HTR-8/SVneo (cell line): Measurements from ENCODE around the gene PLEKHG4B.

Experiments used
- DNase-seq: peaks from one replicate; pipeline ENCODE4 v3.0.0; 2011; ENCODE audit warnings: low spot score, mixed read lengths; ENCODE audit not compliant: insufficient read length
- FAIRE-seq: peaks from 2 replicates; lab custom pipeline; 2011; peaks lifted over from hg19 to GRCh38; lab: Jason Lieb, UNC

The PLEKHG4B gene

DNA sequence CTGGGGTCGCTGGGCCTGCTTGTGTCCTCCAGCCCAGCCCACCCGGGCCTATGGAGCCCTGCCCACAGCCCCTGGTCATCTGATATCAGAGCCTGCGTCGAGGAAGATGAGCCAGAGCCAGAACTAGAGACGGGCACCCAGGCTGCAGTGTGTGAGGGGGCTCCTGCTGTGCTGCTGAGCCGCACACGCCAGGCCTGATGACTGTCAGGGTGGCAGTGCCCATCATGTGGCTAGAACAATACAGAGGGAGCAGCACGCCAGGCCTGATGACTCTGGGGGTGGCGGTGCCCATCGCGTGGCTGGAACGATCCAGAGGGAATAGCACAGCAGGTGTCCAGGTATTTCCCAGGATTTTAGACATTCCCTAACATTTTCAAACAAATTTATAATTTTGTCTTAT lies 90.2 kb downstream of the PLEKHG4B start:
- peak; percentile 42 for FAIRE-seq
- no peak for DNase-seq

DNA sequence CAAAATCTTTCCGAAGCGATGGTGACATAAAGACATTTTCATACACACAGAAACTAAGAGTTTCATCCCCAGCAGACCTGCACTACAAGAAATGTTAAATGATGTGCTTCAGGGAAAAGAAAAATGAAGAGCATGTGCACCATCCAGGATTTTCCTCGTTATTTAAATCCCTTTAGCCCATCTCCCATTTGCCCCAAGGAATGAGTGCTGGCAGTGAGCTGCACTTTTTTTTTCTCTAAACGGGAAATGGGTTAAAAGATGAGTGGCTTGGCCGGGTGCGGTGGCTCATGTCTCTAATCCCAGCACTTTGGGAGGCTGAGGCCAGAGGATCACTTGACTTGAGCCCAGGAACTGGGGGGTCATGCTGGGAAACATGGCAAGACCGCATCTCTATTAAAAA lies 92.5 kb downstream of the PLEKHG4B start:
- no peak for FAIRE-seq

GRCh38 chr5:185095-186070 lies 93.4 kb downstream of the PLEKHG4B start:
- no peak for FAIRE-seq

More for the DNA sequence above, 92.5 kb downstream of the PLEKHG4B start:
- DNase-seq: no peak

DNA sequence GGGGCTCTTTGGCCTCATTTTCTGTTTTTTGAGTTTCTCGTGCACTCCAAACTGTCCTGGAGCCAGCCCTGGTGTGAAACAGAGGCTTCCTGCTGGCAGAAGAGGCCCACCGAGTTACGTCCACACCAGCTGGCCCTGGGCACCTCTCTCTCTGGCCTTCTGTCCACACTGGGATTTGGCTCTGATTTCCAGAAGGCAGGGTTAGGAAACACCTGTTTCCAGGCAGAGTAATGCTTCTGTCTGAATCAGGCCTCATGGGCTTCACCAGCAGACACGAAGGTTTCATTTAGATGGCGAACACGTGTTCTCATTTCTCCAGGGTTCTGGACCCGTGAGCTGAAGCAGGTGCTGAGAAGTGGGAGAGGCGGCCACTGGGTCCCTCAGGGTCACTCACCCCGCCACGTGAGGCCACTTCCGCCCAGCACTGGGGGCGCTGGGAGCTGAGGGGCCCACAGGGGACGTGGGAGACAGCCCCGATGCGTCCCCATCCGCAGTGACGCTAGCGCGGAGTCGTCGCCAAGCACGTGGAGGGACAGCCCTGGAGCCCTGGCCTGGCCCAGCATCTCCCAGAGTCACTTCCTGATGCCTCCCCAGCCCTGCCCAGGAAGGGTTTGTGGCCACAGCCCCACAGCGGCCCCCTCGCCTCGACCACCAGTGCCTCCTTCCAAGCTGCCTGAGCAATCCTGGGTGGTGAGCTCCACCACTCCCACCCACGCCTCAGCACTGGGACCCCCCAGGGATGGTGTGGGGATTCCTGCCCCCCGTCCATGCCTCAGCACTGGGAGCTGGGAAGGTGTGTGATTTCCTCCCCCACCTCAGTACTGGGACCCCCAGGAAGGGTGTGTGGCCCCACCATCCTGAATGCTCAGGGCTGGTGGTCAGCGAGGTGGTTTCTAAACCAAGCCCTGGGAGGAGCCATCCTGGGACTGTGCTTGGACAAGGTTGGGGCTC lies 94.4 kb downstream of the PLEKHG4B start:
- no peak for DNase-seq
- FAIRE-seq: no peak

More at GRCh38 chr5:185095-186070, 93.4 kb downstream of the PLEKHG4B start:
- DNase-seq: no peak

DNA sequence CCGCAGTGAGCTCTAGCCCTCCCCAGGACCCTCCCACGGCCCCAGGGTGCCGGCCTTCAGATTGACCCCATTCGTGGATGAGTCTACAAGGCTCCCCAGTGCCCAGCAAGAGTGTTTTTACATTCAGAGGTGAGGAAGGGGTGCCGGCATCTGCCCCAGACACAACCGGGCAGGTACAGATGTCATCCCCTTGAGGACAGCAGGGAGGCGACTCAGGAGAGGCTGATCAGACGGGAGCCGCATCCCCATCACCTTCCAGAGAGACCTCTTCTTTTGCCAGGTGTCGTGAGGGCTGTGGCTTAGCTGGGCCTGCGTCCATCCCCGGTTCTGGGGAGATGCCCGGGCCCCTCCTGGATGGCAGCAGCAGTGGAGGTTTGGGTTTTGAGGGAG lies 95.1 kb downstream of the PLEKHG4B start:
- no peak for DNase-seq
- no peak for FAIRE-seq

DNA sequence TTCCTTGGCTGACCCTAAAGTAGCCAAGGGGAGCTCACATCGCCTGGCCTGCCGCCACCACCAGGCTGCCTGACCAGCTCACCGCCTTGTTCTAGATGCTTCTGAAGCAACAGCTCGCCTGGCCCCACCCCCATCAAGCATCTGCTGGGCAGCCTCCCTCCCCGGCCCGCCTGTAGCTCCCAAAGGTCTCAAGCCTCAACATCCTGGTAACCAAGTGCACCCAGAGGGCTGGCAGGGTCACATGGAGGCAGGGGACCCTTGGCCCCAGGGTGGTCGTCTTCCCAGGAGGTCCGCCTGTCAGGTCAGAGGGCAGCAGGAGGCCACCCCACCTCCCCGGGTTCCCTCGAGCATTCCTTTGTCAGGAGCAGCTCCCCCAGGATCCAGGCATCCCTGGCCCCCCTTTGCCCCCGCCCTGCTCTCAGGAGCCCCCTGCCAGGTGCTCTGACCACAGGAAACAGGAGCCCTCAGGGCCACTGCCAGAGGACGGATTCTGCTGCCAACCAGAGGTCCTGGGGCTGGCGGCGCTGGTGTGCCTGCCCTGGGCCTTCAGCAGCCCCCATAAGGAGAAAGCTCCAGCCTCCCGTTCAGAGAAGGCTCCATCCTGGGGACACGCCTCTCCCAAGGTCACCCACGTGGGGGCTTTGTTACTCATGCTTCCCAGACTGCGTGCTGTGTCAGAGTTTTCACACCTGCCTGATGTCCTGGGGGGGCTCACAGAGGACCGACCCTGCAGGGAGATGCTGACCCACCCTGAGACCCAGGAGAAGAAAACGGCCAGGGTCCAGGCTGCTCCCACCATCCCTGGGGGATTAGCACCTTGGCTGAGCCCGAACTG lies 95.9 kb downstream of the PLEKHG4B start:
- DNase-seq (no peak), FAIRE-seq (no peak)

- FAIRE-seq (peak; percentile 98), DNase-seq (peak; percentile 99)
These were observed 96.8 kb downstream of the PLEKHG4B start for GRCh38 chr5:188488-189481.

DNA sequence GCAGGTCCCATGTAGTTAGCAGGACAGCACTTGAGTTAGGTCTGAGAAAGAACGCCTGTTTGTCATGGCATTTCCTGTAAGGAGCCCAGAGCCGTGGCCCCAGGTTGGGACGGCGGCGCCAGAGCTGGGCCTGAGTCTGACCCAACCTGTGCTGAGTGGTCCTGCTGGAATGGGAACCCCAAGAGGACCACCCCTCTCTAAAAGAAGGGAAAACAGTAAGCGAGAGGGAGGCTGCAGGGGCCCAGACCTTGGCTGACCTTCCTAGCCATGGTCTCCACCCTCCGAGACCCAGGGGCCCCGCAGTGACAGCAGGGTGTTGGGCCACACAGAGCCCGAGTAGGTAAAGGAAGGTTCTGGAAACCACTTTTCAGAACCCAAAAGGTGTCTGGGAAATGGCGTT lies 97.5 kb downstream of the PLEKHG4B start:
- peak; percentile 4 for FAIRE-seq

DNA sequence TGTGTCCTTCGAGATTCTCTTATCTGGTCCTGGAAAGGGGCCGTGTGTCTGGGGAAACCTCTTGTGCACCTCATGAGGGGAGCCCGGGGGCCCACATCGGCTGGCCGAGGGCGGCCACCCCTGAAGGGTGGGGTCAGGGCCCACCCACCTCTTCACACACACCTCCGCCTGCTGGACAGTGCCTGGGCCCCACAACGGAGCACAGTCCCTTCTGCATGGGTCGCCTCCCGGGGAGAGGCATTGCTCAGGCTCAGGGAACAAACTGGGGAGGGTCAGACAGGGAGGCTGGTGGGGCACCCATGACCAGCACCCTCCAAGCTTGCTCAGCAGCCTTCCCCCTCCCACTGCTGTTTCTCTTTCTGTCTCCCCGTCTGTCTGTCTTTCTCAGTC lies 98.0 kb downstream of the PLEKHG4B start:
- DNase-seq: no peak
- no peak for FAIRE-seq

More for the DNA sequence above, 97.5 kb downstream of the PLEKHG4B start:
- DNase-seq: no peak

GRCh38 chr5:190366-191035 lies 98.5 kb downstream of the PLEKHG4B start:
- peak; percentile 75 for FAIRE-seq
- no peak for DNase-seq

- FAIRE-seq: no peak
- DNase-seq: no peak
These were observed 99.3 kb downstream of the PLEKHG4B start, which contains the start of gene LRRC14B for GRCh38 chr5:191036-191948. Gene LRRC14B, plus strand, starts transcription at chr5:191495. Its CDS starts 44 bp downstream, at chr5:191539.

GRCh38 chr5:191949-192690 lies 100.2 kb downstream of the PLEKHG4B start:
- DNase-seq (no peak), FAIRE-seq (no peak)

DNA sequence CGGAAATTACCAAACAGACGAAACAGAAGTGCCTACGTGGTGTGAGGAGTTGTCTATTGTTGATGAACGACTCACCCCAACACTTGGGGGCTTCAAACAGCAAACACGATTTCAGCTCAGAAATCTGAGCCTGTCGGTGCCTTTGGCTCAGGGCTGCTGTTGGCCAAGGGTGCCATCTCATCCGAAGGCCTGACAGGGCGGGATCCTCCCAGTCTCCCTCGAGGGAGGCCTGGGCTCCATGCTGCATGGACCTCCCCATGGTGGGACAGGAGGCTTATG lies 100.7 kb downstream of the PLEKHG4B start:
- DNase-seq (no peak), FAIRE-seq (peak; percentile 48)

- FAIRE-seq (no peak), DNase-seq (no peak)
These were observed 101.2 kb downstream of the PLEKHG4B start for GRCh38 chr5:192970-193831.

DNA sequence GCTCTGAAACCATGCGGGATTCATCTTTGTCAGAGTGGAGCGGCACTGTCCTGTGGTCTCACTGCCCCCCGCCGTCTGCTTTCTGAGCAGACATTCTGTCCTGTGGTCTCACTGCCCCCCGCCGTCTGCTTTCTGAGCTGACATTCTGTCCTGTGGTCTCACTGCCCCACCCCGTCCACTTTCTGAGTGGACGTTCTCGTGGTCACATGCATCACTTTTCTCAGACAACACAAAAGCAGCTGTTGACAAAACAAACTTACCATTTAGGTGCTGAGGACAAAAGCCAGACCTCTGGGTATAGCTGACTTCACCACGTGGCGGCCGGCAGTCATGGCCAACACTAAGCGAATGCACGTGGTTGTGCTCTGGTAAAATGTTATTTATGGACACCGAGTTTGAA lies 102.1 kb downstream of the PLEKHG4B start:
- FAIRE-seq: peak; percentile 42

More for the DNA sequence above, 102.1 kb downstream of the PLEKHG4B start:
- no peak for DNase-seq
